Measurements from ENCODE around the gene ACTA1.

The ACTA1 gene

DNA sequence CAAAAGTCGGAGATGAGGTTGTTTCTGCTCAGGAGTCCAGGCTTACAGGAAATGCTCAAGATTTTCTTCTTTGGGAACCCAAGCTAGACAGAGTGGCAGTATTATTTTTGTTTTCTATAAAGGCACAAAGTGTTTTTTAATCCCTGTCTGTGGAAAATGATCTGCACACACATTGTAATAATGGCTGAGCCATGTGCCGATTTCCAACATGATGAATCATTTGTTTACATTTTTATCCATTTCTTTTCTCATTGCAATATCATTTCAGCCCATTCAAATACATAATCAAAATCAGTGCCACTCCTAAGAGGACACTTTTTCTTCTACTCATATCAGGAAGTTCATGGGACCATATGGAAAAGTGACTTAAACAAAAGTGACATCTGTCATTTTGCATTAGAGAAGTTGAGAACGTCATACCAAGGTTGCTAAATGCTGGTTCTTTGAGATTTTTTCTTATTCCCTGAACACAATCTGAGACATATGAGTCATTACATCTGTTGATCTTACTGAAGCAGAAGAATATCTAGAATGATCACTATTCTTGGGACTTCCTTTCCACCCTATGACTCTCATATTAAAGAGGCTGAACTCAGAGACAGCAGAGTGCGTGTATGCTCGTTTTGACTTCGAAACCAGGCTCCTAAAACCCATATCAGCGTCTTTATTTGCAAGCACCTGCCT, 44.9 kb downstream of the ACTA1 start:
- peak; percentile 70 for DNase-seq (ENCODE audit: low read depth)
- H3K4me3 ChIP-seq (ENCODE audit: control insufficient read depth, low read depth, low read length): no peak overlapping the region

DNA sequence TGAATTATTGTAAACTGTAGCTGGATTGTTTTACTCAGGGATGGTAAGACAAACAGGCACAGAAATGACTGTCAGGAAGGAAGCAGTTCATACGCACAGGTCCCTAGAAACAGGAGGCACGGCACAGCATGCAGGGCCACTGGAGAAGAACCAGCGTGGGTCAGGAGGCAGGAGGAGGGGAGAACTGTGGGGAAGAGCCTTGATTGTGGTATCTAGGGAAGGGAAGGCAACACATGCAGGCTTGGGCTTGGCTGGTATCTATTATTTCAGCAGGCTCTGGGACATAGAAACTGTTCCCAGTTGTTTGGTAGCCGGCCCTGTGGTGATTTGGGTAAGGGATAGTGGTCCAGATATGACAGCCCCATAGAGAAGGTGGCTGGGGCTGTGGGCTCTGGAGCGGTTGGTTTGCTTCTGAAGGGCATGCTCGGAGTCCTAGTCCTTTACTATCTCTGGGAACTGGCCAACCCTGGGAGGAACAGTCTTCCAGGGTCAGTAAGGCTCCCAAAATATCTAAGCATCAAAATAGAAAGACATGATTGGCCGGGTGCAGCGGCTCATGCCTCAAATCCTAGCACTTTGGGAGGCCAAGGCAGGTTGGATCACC, 47.9 kb downstream of the ACTA1 start:
- TF ChIP-seq, protein P1, sequence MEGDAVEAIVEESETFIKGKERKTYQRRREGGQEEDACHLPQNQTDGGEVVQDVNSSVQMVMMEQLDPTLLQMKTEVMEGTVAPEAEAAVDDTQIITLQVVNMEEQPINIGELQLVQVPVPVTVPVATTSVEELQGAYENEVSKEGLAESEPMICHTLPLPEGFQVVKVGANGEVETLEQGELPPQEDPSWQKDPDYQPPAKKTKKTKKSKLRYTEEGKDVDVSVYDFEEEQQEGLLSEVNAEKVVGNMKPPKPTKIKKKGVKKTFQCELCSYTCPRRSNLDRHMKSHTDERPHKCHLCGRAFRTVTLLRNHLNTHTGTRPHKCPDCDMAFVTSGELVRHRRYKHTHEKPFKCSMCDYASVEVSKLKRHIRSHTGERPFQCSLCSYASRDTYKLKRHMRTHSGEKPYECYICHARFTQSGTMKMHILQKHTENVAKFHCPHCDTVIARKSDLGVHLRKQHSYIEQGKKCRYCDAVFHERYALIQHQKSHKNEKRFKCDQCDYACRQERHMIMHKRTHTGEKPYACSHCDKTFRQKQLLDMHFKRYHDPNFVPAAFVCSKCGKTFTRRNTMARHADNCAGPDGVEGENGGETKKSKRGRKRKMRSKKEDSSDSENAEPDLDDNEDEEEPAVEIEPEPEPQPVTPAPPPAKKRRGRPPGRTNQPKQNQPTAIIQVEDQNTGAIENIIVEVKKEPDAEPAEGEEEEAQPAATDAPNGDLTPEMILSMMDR (conservative IDR thresholded peaks at IDR 0.05; ENCODE audit: control insufficient read depth, insufficient read depth, low read depth, low read length): no peak

More for the DNA sequence above, 44.9 kb downstream of the ACTA1 start:
- TF ChIP-seq, protein P1 (conservative IDR thresholded peaks at IDR 0.05; ENCODE audit: control insufficient read depth, insufficient read depth, low read depth, low read length): no peak

DNA sequence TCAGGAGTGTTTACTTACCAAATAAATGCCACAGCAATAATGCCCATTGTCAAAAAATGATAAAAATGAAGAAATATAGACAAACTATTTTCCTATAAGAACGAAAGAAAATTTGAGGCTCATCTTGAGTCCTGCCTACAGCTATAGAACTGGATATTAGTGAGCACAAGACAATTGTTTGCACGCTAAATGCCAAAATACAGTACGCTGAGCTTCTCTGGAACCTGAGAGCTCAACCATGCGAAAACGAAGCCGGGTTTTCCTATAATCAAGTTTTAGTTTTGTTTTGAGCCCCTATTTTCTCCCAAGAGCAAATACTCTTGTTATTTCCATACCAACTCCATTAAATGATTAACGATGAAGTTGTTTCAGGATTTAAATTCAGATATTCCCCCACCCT, 49.1 kb downstream of the ACTA1 start:
- TF ChIP-seq, protein P1 (conservative IDR thresholded peaks at IDR 0.05; ENCODE audit: control insufficient read depth, insufficient read depth, low read depth, low read length): no peak
- no peak overlapping the region for H3K4me3 ChIP-seq (ENCODE audit: control insufficient read depth, low read depth, low read length)
- no peak for DNase-seq (ENCODE audit: low read depth)

More for the DNA sequence above, 47.9 kb downstream of the ACTA1 start:
- DNase-seq (ENCODE audit: low read depth): no peak
- no peak overlapping the region for H3K4me3 ChIP-seq (ENCODE audit: control insufficient read depth, low read depth, low read length)

DNA sequence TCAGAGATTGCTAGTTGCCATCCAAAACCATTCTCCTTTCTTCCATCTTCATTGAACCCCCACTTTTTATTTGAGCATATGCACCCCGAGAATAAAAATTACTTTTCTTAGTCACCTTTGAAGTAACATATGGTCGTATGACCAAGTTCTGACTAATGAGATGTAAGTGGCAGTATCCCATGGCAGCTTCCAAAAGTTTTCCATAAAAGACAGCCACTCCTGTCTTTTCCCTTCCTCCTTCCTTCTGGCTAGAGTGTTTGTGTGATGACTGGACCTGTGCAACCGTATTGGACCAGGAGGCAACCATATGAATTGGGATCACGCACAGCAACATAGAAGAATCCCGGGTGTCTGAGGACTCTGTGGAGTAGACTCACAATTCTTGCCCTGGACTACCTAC, 49.9 kb downstream of the ACTA1 start:
- TF ChIP-seq, protein P1 (conservative IDR thresholded peaks at IDR 0.05; ENCODE audit: control insufficient read depth, insufficient read depth, low read depth, low read length): no peak
- DNase-seq (ENCODE audit: low read depth): peak; percentile 53

DNA sequence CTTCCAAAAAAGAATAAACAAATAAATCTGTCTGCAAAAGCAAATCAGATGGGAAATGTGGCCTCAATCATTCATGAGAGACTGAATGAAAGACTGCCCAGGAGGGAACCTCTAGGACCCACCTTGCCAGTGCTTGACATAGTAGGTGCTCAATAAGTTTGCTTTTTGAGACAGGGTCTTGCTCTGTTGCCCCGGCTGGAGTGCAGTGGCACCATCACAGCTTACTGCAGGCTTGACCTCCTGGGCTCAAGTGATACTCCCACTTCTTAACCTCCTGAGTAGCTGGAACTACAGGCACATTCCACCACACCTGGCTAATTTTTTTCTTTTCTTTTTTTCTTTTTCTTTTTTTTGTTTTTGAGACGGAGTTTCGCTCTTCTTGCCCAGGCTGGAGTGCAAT, 50.7 kb downstream of the ACTA1 start:
- no peak overlapping the region for H3K4me3 ChIP-seq (ENCODE audit: control insufficient read depth, low read depth, low read length)
- TF ChIP-seq, protein P1 (conservative IDR thresholded peaks at IDR 0.05; ENCODE audit: control insufficient read depth, insufficient read depth, low read depth, low read length): no peak
- no peak for DNase-seq (ENCODE audit: low read depth)

More for the DNA sequence above, 49.9 kb downstream of the ACTA1 start:
- no peak overlapping the region for H3K4me3 ChIP-seq (ENCODE audit: control insufficient read depth, low read depth, low read length)
